K562 (cell line): Measurements from ENCODE around the gene COX15. TPM values are rescaled to one million over a fixed set of nuclear protein-coding genes. Genes with fewer than 3 reads are reported as not detected.

ENCODE experiments used
- ATAC-seq: fragments of 200-7000 bp; cut with Tn5 transposase; 3 replicates; pipeline ENCODE4 v1.9.1; 2020; ENCODE audit warnings: moderate library complexity
- BruUV-seq: library from RNA; stranded (reverse); fragments of 400-500 nt; replicated peaks from 2 replicates; lab custom pipeline; 2021; lab: Mats Ljungman, UMichigan
- CTCF ChIA-PET: fragments of 300-600 bp; formaldehyde crosslinking; extraction: SDS; loops from one replicate; lab custom pipeline; 2021; ENCODE audit warnings: low intra/inter-chr PET ratio; lab: Yijun Ruan, JAX
- POLR2A ChIA-PET: fragments of 300-600, 350-650 bp; sonication (Branson Sonifier 250); formaldehyde crosslinking; extraction: SDS; loops from one replicate; lab custom pipeline; 2021; ENCODE audit warnings: antibody characterized with exemption, inconsistent platforms; lab: Yijun Ruan, JAX
- DNase-seq, 4 experiments: peaks; one replicate each; pipeline versions ENCODE4 v3.0.0 to v3.0.0-alpha.2; 2011 to 2018; ENCODE audit warnings: low spot score in 3 of 4, mixed read lengths in 3 of 4; ENCODE audit errors: extremely low read depth in 1 of 4
- FAIRE-seq: peaks from 2 replicates; lab custom pipeline; 2011; peaks lifted over from hg19 to GRCh38; lab: Jason Lieb, UNC
- H2AFZ ChIP-seq: 2 replicates; pipeline ENCODE4 v1.6.0; 2011; ENCODE audit warnings: low read depth, low read length, control low read depth, inconsistent platforms
- H3K27ac ChIP-seq: fragments of 200-600 bp; 3 replicates; pipeline ENCODE4 v1.8.0; 2011; ENCODE audit warnings: low read depth, mild to moderate bottlenecking, control low read depth, inconsistent platforms, low read length, moderate library complexity, mixed read lengths; ENCODE audit errors: extremely low read depth
- H3K27me3 ChIP-seq, 2 experiments: fragments of 300-600 bp in 1 of 2; 2 replicates in 1 of 2; 3 replicates in 1 of 2; pipeline versions ENCODE4 v1.6.0 to v1.8.0; 2011; ENCODE audit warnings: inconsistent platforms in 2 of 2, low read length in 2 of 2, mild to moderate bottlenecking in 1 of 2, mixed read lengths in 1 of 2, moderate library complexity in 1 of 2; ENCODE audit not compliant: control insufficient read depth in 2 of 2, insufficient read depth in 2 of 2
- H3K36me3 ChIP-seq: fragments of 300-600 bp; 3 replicates; pipeline ENCODE4 v1.8.0; 2011; ENCODE audit warnings: mild to moderate bottlenecking, low read length, inconsistent platforms; ENCODE audit not compliant: control insufficient read depth, insufficient read depth
- H3K4me1 ChIP-seq, 2 experiments: fragments of 200-600 bp in 1 of 2; replicated peaks in 1 of 2; 2 replicates in 1 of 2; 3 replicates in 1 of 2; pipeline versions ENCODE4 v1.5.1 to v1.8.0; 2011; ENCODE audit warnings: inconsistent platforms in 2 of 2, low read length in 2 of 2, mild to moderate bottlenecking in 1 of 2, mixed read lengths in 1 of 2, moderate library complexity in 1 of 2; ENCODE audit not compliant: control insufficient read depth in 2 of 2, insufficient read depth in 2 of 2
- H3K4me2 ChIP-seq: 2 replicates; pipeline ENCODE4 v1.6.1; 2011; ENCODE audit warnings: low read length, control low read depth, inconsistent platforms, mixed read lengths; ENCODE audit not compliant: insufficient read depth
- H3K4me3 ChIP-seq: fragments of 200-600 bp; sonication (generic), shearing (Covaris generic); 2 replicates; pipeline ENCODE4 v1.5.1; 2016; ENCODE audit warnings: control low read depth, inconsistent platforms
- H3K79me2 ChIP-seq: fragments of 200-600 bp; 3 replicates; pipeline ENCODE4 v1.8.0; 2011; ENCODE audit warnings: low read length, inconsistent platforms; ENCODE audit not compliant: control insufficient read depth, insufficient read depth
- H3K9ac ChIP-seq, 2 experiments: 2 replicates each; pipeline versions ENCODE4 v1.6.0 to v1.6.1; 2011; ENCODE audit warnings: low read depth in 2 of 2, low read length in 2 of 2, control low read depth in 1 of 2, inconsistent platforms in 1 of 2, mild to moderate bottlenecking in 1 of 2, mixed read lengths in 1 of 2; ENCODE audit not compliant: insufficient read depth in 1 of 2
- H3K9me1 ChIP-seq: one replicate; pipeline ENCODE4 v1.6.0; 2011; ENCODE audit warnings: inconsistent platforms, mild to moderate bottlenecking, low read length, moderate library complexity; ENCODE audit not compliant: control insufficient read depth, insufficient read depth
- H3K9me3 ChIP-seq: replicated peaks from 2 replicates; pipeline ENCODE4 v1.5.1; 2011; ENCODE audit warnings: low read depth, low read length, inconsistent platforms; ENCODE audit not compliant: control insufficient read depth, insufficient read depth
- H4K20me1 ChIP-seq: replicated peaks from 2 replicates; pipeline ENCODE4 v1.6.1; 2011; ENCODE audit warnings: low read length, inconsistent platforms, mixed read lengths; ENCODE audit not compliant: control insufficient read depth, insufficient read depth
- CHD1 ChIP-seq: fragments of 200-600 bp; sonication (generic); IDR thresholded peaks from one replicate; pipeline ENCODE4 v1.6.1; 2012; ENCODE audit warnings: mild to moderate bottlenecking, moderate library complexity, low read length, inconsistent platforms
- CSDE1 ChIP-seq, 2 experiments: fragments of 450-650 bp; IDR thresholded peaks; 2 replicates each; pipeline ENCODE4 v1.6.1; 2016; ENCODE audit warnings: mild to moderate bottlenecking in 1 of 2
- MEIS2 ChIP-seq: fragments of 450-650 bp; IDR thresholded peaks from 2 replicates; pipeline ENCODE4 v1.6.1; 2014; ENCODE audit warnings: mild to moderate bottlenecking; ENCODE audit not compliant: partially characterized antibody
- POLR2AphosphoS5 ChIP-seq: IDR thresholded peaks from 2 replicates; pipeline ENCODE4 v1.6.1; 2011; ENCODE audit warnings: mild to moderate bottlenecking, low read depth, low read length, moderate library complexity; ENCODE audit not compliant: control insufficient read depth, insufficient read depth
- SIN3A ChIP-seq, 2 experiments: fragments of 150-350 bp in 1 of 2; IDR thresholded peaks; 2 replicates each; pipeline ENCODE4 v1.6.1; 2011 to 2016; ENCODE audit warnings: borderline replicate concordance in 2 of 2, low read depth in 2 of 2, low read length in 2 of 2, mild to moderate bottlenecking in 2 of 2, moderate library complexity in 2 of 2; ENCODE audit not compliant: control insufficient read depth in 1 of 2
- ZNF512 ChIP-seq: IDR thresholded peaks from 2 replicates; pipeline ENCODE4 v1.6.1; 2016; ENCODE audit warnings: missing genetic modification characterization, missing compliant biosample characterization
- ZNF644 ChIP-seq: fragments of 200-800 bp; sonication (Bioruptor generic); IDR thresholded peaks from 2 replicates; pipeline ENCODE4 v1.6.1; 2016; ENCODE audit warnings: low read depth, missing genetic modification characterization, missing compliant biosample characterization
- ZNF785 ChIP-seq: fragments of 250-450 bp; sonication (Bioruptor Pico); IDR thresholded peaks from 2 replicates; pipeline ENCODE4 v1.4.0; 2020; ENCODE audit warnings: mild to moderate bottlenecking
- WGBS: fragments of 100-300 bp; shearing (Covaris generic); methylation state at CpG from one replicate; pipeline ENCODE4 v1.1.6; 2016; ENCODE audit warnings: low coverage, mixed read lengths; ENCODE audit not compliant: insufficient coverage; ENCODE audit errors: missing lambda C conversion rate; 5-methylcytosine and 5-hydroxymethylcytosine counted together
- in situ Hi-C: fragments of 300-500 bp; cut with MboI; formaldehyde crosslinking; loops from 4 replicates; pipeline ENCODE4 v1.15.0; 2018; ENCODE audit warnings: inconsistent platforms, mixed read lengths
- intact Hi-C: fragments of 100-400 bp; cut with micrococcal nuclease; formaldehyde crosslinking; loops from 2 replicates; pipeline ENCODE4 v1.14.2; 2022
- polyA plus RNA-seq, 8 experiments: library from polyadenylated mRNA; depleted of rRNA in 4 of 8; stranded (reverse) in 5 of 8; unstranded in 3 of 8; fragments of >200 nt; fragmentation: Nextera tagmentation in 2 of 8; fragmentation: Illumina TruSeq in 1 of 8; extraction: Ambion mirVana in 2 of 8; extraction: Trizol in 1 of 8; gene quantifications; 2 replicates each; pipeline versions ENCODE4 v1.2.1 to v1.2.3, GENCODE V29; 2011 to 2014; ENCODE audit warnings: inconsistent platforms in 1 of 8, missing spikeins in 1 of 8
- total RNA-seq, 7 experiments: library from RNA; depleted of rRNA in 6 of 7; stranded (reverse); fragments of >200 nt in 6 of 7; fragmentation: Illumina TruSeq in 2 of 7; extraction: Trizol in 2 of 7; gene quantifications; 2 replicates each; pipeline versions ENCODE4 v1.2.1 to v1.2.3, GENCODE V29; 2011 to 2021; ENCODE audit warnings: low replicate concordance in 1 of 7
- TF ChIP-seq, protein P1 (sequence below), 2 experiments: IDR thresholded peaks; 2 replicates each; pipeline ENCODE4 v1.6.1; 2012; ENCODE audit warnings: improper control_type of control experiment in 2 of 2, low read depth in 2 of 2, low read length in 2 of 2, borderline replicate concordance in 1 of 2

COX15 gene
- total and polyA plus RNA-seq, 9 of the 15 experiments (the other 6 are each of a cell fraction or from before 2014, with no cell fraction given): 17.4 to 45.1 (median 23.7) TPM

DNA sequence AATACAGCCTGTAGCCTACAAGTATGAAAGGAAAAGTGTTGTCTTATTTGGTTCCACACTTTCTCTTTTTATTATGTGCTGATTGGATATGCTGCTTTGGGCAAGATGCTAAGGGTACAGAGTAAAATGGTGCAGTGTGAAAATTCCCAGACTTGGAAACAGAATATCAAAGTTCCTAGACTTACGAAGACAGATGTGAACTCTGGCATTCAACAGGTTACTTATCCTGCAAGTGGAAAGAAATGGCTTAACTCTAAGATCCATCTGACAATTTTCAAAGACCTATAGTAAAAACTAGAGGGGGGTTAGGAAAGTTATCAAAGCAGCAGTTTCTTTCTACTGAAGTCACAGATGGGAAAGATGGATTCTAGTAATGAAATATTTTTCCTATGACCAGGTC, 24.2 kb upstream of the COX15 start:
- ChIA-PET POLR2A (no interaction called here), CTCF (no interaction called here)
- H3K79me2 ChIP-seq: no peaks in the 10 kb centered on the region
- no peak overlapping the region for H2AFZ ChIP-seq
- in situ Hi-C loops (no loop called here), intact Hi-C loops (no loop called here)
- no peaks in the 10 kb centered on the region for H3K4me1 ChIP-seq
- no peak for TF ChIP-seq POLR2AphosphoS5
- no peak for TF ChIP-seq SIN3A (IDR thresholded peaks at IDR 0.05; ENCODE audit: borderline replicate concordance in 2 of 2, control insufficient read depth in 1 of 2, low read depth in 2 of 2, low read length in 2 of 2)
- TF ChIP-seq, protein P1, sequence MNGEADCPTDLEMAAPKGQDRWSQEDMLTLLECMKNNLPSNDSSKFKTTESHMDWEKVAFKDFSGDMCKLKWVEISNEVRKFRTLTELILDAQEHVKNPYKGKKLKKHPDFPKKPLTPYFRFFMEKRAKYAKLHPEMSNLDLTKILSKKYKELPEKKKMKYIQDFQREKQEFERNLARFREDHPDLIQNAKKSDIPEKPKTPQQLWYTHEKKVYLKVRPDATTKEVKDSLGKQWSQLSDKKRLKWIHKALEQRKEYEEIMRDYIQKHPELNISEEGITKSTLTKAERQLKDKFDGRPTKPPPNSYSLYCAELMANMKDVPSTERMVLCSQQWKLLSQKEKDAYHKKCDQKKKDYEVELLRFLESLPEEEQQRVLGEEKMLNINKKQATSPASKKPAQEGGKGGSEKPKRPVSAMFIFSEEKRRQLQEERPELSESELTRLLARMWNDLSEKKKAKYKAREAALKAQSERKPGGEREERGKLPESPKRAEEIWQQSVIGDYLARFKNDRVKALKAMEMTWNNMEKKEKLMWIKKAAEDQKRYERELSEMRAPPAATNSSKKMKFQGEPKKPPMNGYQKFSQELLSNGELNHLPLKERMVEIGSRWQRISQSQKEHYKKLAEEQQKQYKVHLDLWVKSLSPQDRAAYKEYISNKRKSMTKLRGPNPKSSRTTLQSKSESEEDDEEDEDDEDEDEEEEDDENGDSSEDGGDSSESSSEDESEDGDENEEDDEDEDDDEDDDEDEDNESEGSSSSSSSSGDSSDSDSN (IDR thresholded peaks at IDR 0.05; ENCODE audit: borderline replicate concordance in 1 of 2, low read depth in 2 of 2, low read length in 2 of 2): no peak
- no peak for TF ChIP-seq ZNF512 (tag)
- TF ChIP-seq MEIS2: no peak
- TF ChIP-seq ZNF785 (CRISPR knock-in tag): no peak
- no peak for TF ChIP-seq CSDE1 (IDR thresholded peaks at IDR 0.05)
- TF ChIP-seq CHD1: no peak
- TF ChIP-seq ZNF644 (tag): no peak
- peaks cover 52% of the 10 kb centered on the region for H3K36me3 ChIP-seq
- DNase-seq: no peak
- H4K20me1 ChIP-seq: no peaks in the 10 kb centered on the region
- BruUV-seq: no TSS peak
- H3K27me3 ChIP-seq: no peaks in the 10 kb centered on the region
- H3K4me3 ChIP-seq: no peak overlapping the region
- no peak overlapping the region for H3K27ac ChIP-seq
- H3K9me3 ChIP-seq: no peaks in the 10 kb centered on the region
- no peaks in the 10 kb centered on the region for H3K9me1 ChIP-seq
- FAIRE-seq: no peak
- no peak overlapping the region for H3K9ac ChIP-seq
- ATAC-seq: no peak
- WGBS: 100% methylated on average over 1 of the region's 1 CpG
- H3K4me2 ChIP-seq: no peak overlapping the region
